ENCODE measurements around the gene HMMR. TPM values are rescaled to one million over a fixed set of nuclear protein-coding genes. Genes with fewer than 3 reads are reported as not detected.

The HMMR gene
- total RNA-seq, 1 donor from 2014 or later = 5.5 TPM

- H3K27ac Mint-ChIP-seq (ENCODE audit: unreplicated experiment) = no peak overlapping the region
- TF ChIP-seq, protein P1, sequence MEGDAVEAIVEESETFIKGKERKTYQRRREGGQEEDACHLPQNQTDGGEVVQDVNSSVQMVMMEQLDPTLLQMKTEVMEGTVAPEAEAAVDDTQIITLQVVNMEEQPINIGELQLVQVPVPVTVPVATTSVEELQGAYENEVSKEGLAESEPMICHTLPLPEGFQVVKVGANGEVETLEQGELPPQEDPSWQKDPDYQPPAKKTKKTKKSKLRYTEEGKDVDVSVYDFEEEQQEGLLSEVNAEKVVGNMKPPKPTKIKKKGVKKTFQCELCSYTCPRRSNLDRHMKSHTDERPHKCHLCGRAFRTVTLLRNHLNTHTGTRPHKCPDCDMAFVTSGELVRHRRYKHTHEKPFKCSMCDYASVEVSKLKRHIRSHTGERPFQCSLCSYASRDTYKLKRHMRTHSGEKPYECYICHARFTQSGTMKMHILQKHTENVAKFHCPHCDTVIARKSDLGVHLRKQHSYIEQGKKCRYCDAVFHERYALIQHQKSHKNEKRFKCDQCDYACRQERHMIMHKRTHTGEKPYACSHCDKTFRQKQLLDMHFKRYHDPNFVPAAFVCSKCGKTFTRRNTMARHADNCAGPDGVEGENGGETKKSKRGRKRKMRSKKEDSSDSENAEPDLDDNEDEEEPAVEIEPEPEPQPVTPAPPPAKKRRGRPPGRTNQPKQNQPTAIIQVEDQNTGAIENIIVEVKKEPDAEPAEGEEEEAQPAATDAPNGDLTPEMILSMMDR (IDR thresholded peaks at IDR 0.05) = no peak
- no peak for DNase-seq (ENCODE audit: extremely low spot score, unreplicated experiment)
- H3K27me3 Mint-ChIP-seq (ENCODE audit: unreplicated experiment) = no peaks in the 10 kb centered on the region
- H3K9me3 Mint-ChIP-seq (ENCODE audit: unreplicated experiment) = no peaks in the 10 kb centered on the region
- H3K4me3 Mint-ChIP-seq (ENCODE audit: unreplicated experiment) = no peak overlapping the region
- H3K36me3 Mint-ChIP-seq (ENCODE audit: unreplicated experiment) = peaks cover 34% of the 10 kb centered on the region
- peaks cover 35% of the 10 kb centered on the region for H3K4me1 Mint-ChIP-seq (ENCODE audit: unreplicated experiment)
Measured at GRCh38 chr5:163512526-163512925, 52.1 kb downstream of the HMMR start.

GRCh38 chr5:163525096-163525495 lies 64.7 kb downstream of the HMMR start:
- no peak overlapping the region for H3K27ac Mint-ChIP-seq (ENCODE audit: unreplicated experiment)
- H3K9me3 Mint-ChIP-seq (ENCODE audit: unreplicated experiment) = peaks cover 15% of the 10 kb centered on the region
- no peak for DNase-seq (ENCODE audit: extremely low spot score, unreplicated experiment)
- peaks cover 16% of the 10 kb centered on the region for H3K36me3 Mint-ChIP-seq (ENCODE audit: unreplicated experiment)
- peaks cover 3% of the 10 kb centered on the region for H3K27me3 Mint-ChIP-seq (ENCODE audit: unreplicated experiment)
- no peaks in the 10 kb centered on the region for H3K4me1 Mint-ChIP-seq (ENCODE audit: unreplicated experiment)
- H3K4me3 Mint-ChIP-seq (ENCODE audit: unreplicated experiment) = no peak overlapping the region
- TF ChIP-seq, protein P1 (IDR thresholded peaks at IDR 0.05) = no peak

DNA sequence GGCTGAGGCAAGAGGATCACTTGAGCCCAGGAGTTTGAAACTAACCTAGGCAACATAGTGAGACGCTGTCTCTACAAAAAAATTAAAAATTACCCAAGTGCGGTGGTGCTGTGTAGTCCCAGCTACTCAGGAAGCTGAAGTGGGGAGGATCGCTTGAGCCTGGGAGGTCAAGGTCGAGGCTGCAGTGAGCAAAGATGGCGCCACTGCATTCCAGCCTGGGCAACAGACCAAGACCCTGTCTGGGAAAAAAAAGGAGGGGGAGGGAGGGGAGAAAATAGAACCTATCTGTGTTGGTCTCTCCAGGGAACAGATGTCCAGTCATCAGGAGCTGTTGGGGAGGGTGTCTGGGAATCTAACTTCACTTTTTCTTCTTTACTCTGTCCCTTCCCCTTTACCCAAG lies 69.3 kb downstream of the HMMR start:
- DNase-seq (ENCODE audit: extremely low spot score, unreplicated experiment) = no peak
- Mint-ChIP-seq H3K4me1 (ENCODE audit: unreplicated experiment) (no peaks in the 10 kb centered on the region), H3K27ac (ENCODE audit: unreplicated experiment) (no peak overlapping the region), H3K9me3 (ENCODE audit: unreplicated experiment) (peaks cover 9% of the 10 kb centered on the region), H3K36me3 (ENCODE audit: unreplicated experiment) (peaks cover 4% of the 10 kb centered on the region), H3K27me3 (ENCODE audit: unreplicated experiment) (peaks cover 32% of the 10 kb centered on the region), H3K4me3 (ENCODE audit: unreplicated experiment) (no peak overlapping the region)
- TF ChIP-seq, protein P1 (IDR thresholded peaks at IDR 0.05) = no peak

DNA sequence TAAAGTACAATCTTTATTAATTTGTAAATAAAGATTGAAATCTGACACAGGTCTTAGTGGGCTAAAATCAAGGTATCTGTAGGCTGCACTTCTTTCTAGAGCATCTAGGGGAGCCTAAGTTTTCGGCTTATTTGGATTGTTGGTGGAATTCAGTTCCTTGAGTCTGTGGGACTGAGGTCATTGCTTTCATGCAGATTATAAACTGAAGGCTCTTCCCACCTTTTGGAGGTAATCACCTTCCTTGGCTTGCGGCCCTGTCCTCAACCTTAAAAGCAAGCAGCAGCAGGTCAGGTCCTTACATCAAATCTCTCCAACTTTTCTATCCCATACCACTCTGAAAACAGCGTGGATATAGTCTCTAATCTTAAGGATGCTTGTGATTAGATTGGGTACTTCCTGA lies 70.8 kb downstream of the HMMR start:
- no peaks in the 10 kb centered on the region for H3K4me1 Mint-ChIP-seq (ENCODE audit: unreplicated experiment)
- TF ChIP-seq, protein P1 (IDR thresholded peaks at IDR 0.05) = no peak
- no peak overlapping the region for H3K4me3 Mint-ChIP-seq (ENCODE audit: unreplicated experiment)

DNA sequence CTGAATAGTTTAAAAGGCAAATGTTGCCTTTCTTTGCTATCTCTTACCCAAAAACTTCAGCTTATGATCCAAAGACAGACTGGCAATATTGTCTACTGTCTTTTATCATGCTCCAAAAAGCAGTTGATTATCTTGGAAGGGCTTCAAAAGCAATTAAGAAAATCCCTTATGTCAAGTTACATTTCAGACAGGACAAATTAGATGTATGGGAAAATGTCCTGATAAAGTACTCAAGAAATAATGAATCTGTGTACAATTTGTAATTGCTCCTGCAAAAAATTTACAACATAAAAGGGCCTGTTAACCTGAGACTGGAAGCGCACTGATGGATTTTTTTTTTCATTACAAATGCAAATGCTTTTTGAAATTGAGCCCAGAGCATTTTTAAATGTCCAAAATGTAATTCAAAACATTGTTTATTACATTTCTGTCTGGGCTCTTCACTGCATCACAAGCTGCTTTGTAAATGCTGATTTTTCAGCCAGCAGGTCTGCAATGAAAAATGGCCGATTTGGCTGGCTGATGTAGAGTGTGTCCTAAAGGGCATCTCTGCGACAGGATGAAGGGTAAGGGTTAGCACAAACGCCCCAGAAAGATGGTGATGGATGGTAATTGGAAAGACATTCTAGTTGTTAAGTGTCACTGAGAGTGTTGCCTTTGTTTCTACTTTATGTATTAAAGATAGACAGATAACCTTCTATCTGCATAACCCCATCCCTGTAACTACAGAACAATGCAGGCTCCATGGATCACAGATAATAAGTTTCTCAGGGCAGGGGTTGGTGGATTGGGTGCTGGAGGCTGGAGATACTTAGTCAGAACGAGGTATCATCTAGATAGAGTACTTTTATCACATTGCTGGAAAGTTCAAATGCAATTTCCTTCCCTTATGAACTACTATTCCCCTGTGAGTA lies 72.0 kb downstream of the HMMR start:
- TF ChIP-seq, protein P1 (IDR thresholded peaks at IDR 0.05) = no peak
- H3K36me3 Mint-ChIP-seq (ENCODE audit: unreplicated experiment) = no peaks in the 10 kb centered on the region
- H3K9me3 Mint-ChIP-seq (ENCODE audit: unreplicated experiment) = peaks cover 3% of the 10 kb centered on the region
- no peak overlapping the region for H3K27ac Mint-ChIP-seq (ENCODE audit: unreplicated experiment)
- no peaks in the 10 kb centered on the region for H3K4me1 Mint-ChIP-seq (ENCODE audit: unreplicated experiment)
- DNase-seq (ENCODE audit: extremely low spot score, unreplicated experiment) = no peak
- peaks cover 49% of the 10 kb centered on the region for H3K27me3 Mint-ChIP-seq (ENCODE audit: unreplicated experiment)
- H3K4me3 Mint-ChIP-seq (ENCODE audit: unreplicated experiment) = no peak overlapping the region

More for the DNA sequence above, 70.8 kb downstream of the HMMR start:
- no peak overlapping the region for H3K27ac Mint-ChIP-seq (ENCODE audit: unreplicated experiment)
- H3K9me3 Mint-ChIP-seq (ENCODE audit: unreplicated experiment) = peaks cover 4% of the 10 kb centered on the region
- peaks cover 47% of the 10 kb centered on the region for H3K27me3 Mint-ChIP-seq (ENCODE audit: unreplicated experiment)
- H3K36me3 Mint-ChIP-seq (ENCODE audit: unreplicated experiment) = peaks cover 1% of the 10 kb centered on the region
- no peak for DNase-seq (ENCODE audit: extremely low spot score, unreplicated experiment)
